Measurements from ENCODE around the gene DRD4.

GRCh38 chr11:650482-650881 is 13.4 kb downstream of the DRD4 start:
- TF ChIP-seq CTCF (IDR thresholded peaks at IDR 0.05; ENCODE audit: low read depth, low read length, poor library complexity, severe bottlenecking): no peak
- TF ChIP-seq EZH2phosphoT487 (IDR thresholded peaks at IDR 0.05; ENCODE audit: borderline replicate concordance, low read length): no peak
